22Rv1 (cell line): Measurements from ENCODE around the gene C4orf50.
"Not testable (repeated sequence)": the region's sequence is repeated elsewhere in the genome, so short reads cannot be mapped to it uniquely, and the experiment has no call there.

ENCODE experiments used
- ZFX ChIP-seq: fragments of 450-650 bp; IDR thresholded peaks from 2 replicates; pipeline ENCODE4 v1.6.1; 2017; ENCODE audit warnings: antibody characterized with exemption, borderline replicate concordance
- TF ChIP-seq, protein P1 (sequence below): fragments of 450-650 bp; IDR thresholded peaks from 2 replicates; pipeline ENCODE4 v1.5.1; 2017; ENCODE audit warnings: mild to moderate bottlenecking

DNA sequence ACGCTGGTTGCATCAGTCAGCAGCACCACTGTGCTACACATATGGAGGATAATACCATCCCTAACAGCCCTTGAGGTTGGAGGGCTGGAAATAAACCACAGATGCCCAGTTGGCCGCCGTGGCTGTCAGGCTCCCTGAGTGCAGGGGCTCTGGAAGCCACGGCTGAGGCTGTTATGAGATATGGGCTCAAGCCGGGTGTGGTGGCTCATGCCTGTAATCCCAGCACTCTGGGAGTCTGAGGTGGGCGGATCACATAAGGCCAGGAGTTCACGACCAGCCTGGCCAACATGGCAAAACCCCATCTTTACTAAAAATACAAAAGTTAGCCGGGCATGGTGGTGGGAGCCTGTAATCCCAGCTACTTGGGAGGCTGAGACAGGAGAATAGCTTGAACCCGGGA lies 24.9 kb downstream of the C4orf50 start:
- TF ChIP-seq, protein P1, sequence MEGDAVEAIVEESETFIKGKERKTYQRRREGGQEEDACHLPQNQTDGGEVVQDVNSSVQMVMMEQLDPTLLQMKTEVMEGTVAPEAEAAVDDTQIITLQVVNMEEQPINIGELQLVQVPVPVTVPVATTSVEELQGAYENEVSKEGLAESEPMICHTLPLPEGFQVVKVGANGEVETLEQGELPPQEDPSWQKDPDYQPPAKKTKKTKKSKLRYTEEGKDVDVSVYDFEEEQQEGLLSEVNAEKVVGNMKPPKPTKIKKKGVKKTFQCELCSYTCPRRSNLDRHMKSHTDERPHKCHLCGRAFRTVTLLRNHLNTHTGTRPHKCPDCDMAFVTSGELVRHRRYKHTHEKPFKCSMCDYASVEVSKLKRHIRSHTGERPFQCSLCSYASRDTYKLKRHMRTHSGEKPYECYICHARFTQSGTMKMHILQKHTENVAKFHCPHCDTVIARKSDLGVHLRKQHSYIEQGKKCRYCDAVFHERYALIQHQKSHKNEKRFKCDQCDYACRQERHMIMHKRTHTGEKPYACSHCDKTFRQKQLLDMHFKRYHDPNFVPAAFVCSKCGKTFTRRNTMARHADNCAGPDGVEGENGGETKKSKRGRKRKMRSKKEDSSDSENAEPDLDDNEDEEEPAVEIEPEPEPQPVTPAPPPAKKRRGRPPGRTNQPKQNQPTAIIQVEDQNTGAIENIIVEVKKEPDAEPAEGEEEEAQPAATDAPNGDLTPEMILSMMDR = not testable (repeated sequence)
- TF ChIP-seq ZFX = not testable (repeated sequence)
